Osteocyte (in vitro differentiated cells): ENCODE measurements around the gene SLFN5. TPM values are rescaled to one million over a fixed set of nuclear protein-coding genes. Genes with fewer than 3 reads are reported as not detected.

Source experiments
- DNase-seq: peaks from one replicate; pipeline ENCODE4 v3.0.0; 2021; ENCODE audit warnings: mixed read lengths; ENCODE audit not compliant: unreplicated experiment; ENCODE audit errors: extremely low spot score
- H3K27ac Mint-ChIP-seq: one replicate; pipeline ENCODE4 v1.8.0; 2021; ENCODE audit warnings: mild to moderate bottlenecking, mixed read lengths; ENCODE audit not compliant: unreplicated experiment
- H3K27me3 Mint-ChIP-seq: one replicate; pipeline ENCODE4 v1.8.0; 2021; ENCODE audit warnings: mixed read lengths; ENCODE audit not compliant: unreplicated experiment
- H3K36me3 Mint-ChIP-seq: one replicate; pipeline ENCODE4 v1.8.0; 2021; ENCODE audit warnings: mixed read lengths; ENCODE audit not compliant: unreplicated experiment
- H3K4me1 Mint-ChIP-seq: one replicate; pipeline ENCODE4 v1.8.0; 2021; ENCODE audit warnings: mixed read lengths; ENCODE audit not compliant: unreplicated experiment
- H3K4me3 Mint-ChIP-seq: one replicate; pipeline ENCODE4 v1.8.0; 2021; ENCODE audit warnings: mild to moderate bottlenecking, moderate library complexity, mixed read lengths; ENCODE audit not compliant: unreplicated experiment
- H3K9me3 Mint-ChIP-seq: one replicate; pipeline ENCODE4 v1.8.0; 2021; ENCODE audit warnings: mixed read lengths; ENCODE audit not compliant: unreplicated experiment
- total RNA-seq: library from RNA; stranded (reverse); gene quantifications from 2 replicates; pipeline ENCODE4 v1.2.1, GENCODE V29; 2021
- TF ChIP-seq, protein P1 (sequence below): fragments of 200-600 bp; sonication (generic); IDR thresholded peaks from 2 replicates; pipeline ENCODE4 v1.5.0; 2021; ENCODE audit warnings: antibody characterized with exemption, mild to moderate bottlenecking, moderate library complexity

The SLFN5 gene
- total RNA-seq, 1 donor from 2014 or later = 79.0 TPM

DNA sequence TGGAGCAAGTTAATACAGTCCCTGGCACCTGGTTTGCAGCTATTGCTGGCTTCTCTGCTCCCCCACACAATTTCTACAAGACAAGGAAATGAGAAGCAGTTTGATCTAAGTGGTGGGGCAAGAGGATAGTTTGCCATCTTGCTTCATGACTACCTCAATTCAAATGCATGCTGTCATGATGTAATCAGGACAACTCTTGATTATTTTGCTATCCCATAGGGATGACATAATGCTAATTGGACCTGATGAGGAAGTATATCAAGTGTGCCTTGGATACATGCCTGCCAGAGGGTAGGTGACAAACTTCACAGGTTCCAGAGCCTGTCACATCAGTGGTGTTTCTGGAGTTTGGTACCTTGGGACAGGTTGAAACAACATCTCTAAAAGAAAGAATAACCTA lies 40.9 kb downstream of the SLFN5 start:
- H3K4me1 Mint-ChIP-seq = no peaks in the 10 kb centered on the region
- H3K27me3 Mint-ChIP-seq = peaks cover 2% of the 10 kb centered on the region
- H3K36me3 Mint-ChIP-seq = no peaks in the 10 kb centered on the region
- TF ChIP-seq, protein P1, sequence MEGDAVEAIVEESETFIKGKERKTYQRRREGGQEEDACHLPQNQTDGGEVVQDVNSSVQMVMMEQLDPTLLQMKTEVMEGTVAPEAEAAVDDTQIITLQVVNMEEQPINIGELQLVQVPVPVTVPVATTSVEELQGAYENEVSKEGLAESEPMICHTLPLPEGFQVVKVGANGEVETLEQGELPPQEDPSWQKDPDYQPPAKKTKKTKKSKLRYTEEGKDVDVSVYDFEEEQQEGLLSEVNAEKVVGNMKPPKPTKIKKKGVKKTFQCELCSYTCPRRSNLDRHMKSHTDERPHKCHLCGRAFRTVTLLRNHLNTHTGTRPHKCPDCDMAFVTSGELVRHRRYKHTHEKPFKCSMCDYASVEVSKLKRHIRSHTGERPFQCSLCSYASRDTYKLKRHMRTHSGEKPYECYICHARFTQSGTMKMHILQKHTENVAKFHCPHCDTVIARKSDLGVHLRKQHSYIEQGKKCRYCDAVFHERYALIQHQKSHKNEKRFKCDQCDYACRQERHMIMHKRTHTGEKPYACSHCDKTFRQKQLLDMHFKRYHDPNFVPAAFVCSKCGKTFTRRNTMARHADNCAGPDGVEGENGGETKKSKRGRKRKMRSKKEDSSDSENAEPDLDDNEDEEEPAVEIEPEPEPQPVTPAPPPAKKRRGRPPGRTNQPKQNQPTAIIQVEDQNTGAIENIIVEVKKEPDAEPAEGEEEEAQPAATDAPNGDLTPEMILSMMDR = no peak
- H3K9me3 Mint-ChIP-seq = peaks cover 11% of the 10 kb centered on the region
- H3K27ac Mint-ChIP-seq = no peak overlapping the region
- H3K4me3 Mint-ChIP-seq = no peak overlapping the region
- DNase-seq = no peak

DNA sequence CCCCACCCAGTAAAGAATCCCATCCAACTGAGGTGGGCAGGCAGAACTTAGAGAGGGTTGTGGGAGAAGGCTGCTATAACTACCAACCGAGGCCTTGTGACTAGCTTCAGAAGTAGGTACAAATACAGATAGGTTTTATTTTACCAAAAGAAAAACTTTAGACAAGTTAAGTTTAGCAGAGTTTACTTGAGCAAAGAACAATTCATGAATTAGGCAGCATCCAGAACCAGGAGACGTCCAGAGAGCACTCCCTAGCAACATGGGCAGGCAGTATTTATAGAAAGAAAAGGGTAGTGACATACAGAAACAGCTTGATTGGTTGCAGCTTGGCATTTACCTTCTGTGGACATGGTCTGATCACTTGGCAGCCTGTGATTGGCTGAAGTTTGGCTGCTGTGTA lies 42.1 kb downstream of the SLFN5 start:
- peaks cover 8% of the 10 kb centered on the region for H3K27me3 Mint-ChIP-seq
- H3K9me3 Mint-ChIP-seq = peaks cover 19% of the 10 kb centered on the region
- no peak for DNase-seq
- H3K36me3 Mint-ChIP-seq = no peaks in the 10 kb centered on the region
- TF ChIP-seq, protein P1 = no peak
- no peak overlapping the region for H3K27ac Mint-ChIP-seq
- no peak overlapping the region for H3K4me3 Mint-ChIP-seq
- H3K4me1 Mint-ChIP-seq = no peaks in the 10 kb centered on the region

GRCh38 chr17:35286120-35286781 lies 43.4 kb downstream of the SLFN5 start:
- peaks cover 19% of the 10 kb centered on the region for H3K9me3 Mint-ChIP-seq
- peaks cover 8% of the 10 kb centered on the region for H3K27me3 Mint-ChIP-seq
- no peaks in the 10 kb centered on the region for H3K36me3 Mint-ChIP-seq
- no peak overlapping the region for H3K4me3 Mint-ChIP-seq
- no peak for DNase-seq
- TF ChIP-seq, protein P1 = no peak
- H3K27ac Mint-ChIP-seq = no peak overlapping the region
- no peaks in the 10 kb centered on the region for H3K4me1 Mint-ChIP-seq

DNA sequence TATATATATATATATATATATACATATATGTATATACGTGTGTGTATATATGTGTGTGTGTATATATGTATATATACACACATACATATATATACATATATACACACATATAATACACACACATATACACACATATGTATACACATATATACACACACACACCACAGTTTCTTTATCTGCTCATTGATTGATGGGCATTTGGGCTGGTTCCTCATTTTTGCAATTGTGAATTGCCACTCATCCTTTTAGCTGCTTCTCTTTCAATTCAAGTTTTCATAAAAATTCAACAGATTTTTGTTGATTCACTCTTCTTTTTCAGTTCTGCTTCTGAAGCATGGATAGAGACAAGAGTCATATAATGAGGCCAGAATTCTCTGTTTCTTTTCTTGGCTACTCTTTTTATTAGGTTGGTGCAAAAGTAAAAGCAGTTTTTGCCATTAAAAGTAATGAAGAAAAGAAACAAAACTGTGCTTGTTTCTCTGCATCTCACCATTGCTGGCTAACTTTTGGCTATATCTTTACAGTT lies 44.5 kb downstream of the SLFN5 start:
- Mint-ChIP-seq H3K9me3 (peaks cover 19% of the 10 kb centered on the region), H3K4me1 (peaks cover 9% of the 10 kb centered on the region), H3K27me3 (peaks cover 8% of the 10 kb centered on the region), H3K4me3 (no peak overlapping the region), H3K36me3 (no peaks in the 10 kb centered on the region), H3K27ac (no peak overlapping the region)
- no peak for DNase-seq
- TF ChIP-seq, protein P1 = no peak

GRCh38 chr17:35289222-35289621 lies 46.4 kb downstream of the SLFN5 start:
- DNase-seq = no peak
- Mint-ChIP-seq H3K27ac (no peak overlapping the region), H3K4me1 (peaks cover 25% of the 10 kb centered on the region), H3K36me3 (no peaks in the 10 kb centered on the region), H3K4me3 (no peak overlapping the region), H3K27me3 (peaks cover 6% of the 10 kb centered on the region), H3K9me3 (peaks cover 23% of the 10 kb centered on the region)
- TF ChIP-seq, protein P1 = no peak
